Measurements from ENCODE around the gene SLC7A8.

Gene SLC7A8

GRCh38 chr14:23171222-23171975, 12.1 kb downstream of the SLC7A8 start:
- no peaks in the 10 kb centered on the region for H3F3A ChIP-seq (ENCODE audit: control insufficient read depth, insufficient read depth)
- no peaks in the 10 kb centered on the region for H3K9me2 ChIP-seq (replicated peaks; ENCODE audit: control insufficient read depth, low read length)
- no peaks in the 10 kb centered on the region for H3K9me3 ChIP-seq (ENCODE audit: control insufficient read depth, insufficient read depth, low read length)
- H3K4me2 ChIP-seq (ENCODE audit: low read length), result no peak overlapping the region
- H3K4me1 ChIP-seq (ENCODE audit: control insufficient read depth, low read length), result no peaks in the 10 kb centered on the region
- no peak for TF ChIP-seq CTCF (IDR thresholded peaks at IDR 0.05; ENCODE audit: low read depth, low read length, poor library complexity, severe bottlenecking)
- no peak for TF ChIP-seq EZH2phosphoT487 (IDR thresholded peaks at IDR 0.05; ENCODE audit: borderline replicate concordance, low read length)
- H3K27me3 ChIP-seq (ENCODE audit: control insufficient read depth, low read length), result peaks cover 52% of the 10 kb centered on the region
- no peaks in the 10 kb centered on the region for H4K20me1 ChIP-seq (ENCODE audit: control insufficient read depth, insufficient read depth, low read depth, low read length)
- H3K27ac ChIP-seq (ENCODE audit: low read depth, low read length), result no peak overlapping the region
- no peaks in the 10 kb centered on the region for H3K79me2 ChIP-seq (ENCODE audit: control insufficient read depth, low read length)
- no peak overlapping the region for H3K4me3 ChIP-seq (ENCODE audit: low read length)
- no peaks in the 10 kb centered on the region for H3K36me3 ChIP-seq (ENCODE audit: control insufficient read depth, low read length)

- no peak overlapping the region for H3K4me3 ChIP-seq (ENCODE audit: low read length)
- no peaks in the 10 kb centered on the region for H3F3A ChIP-seq (ENCODE audit: control insufficient read depth, insufficient read depth)
- no peak overlapping the region for H3K27ac ChIP-seq (ENCODE audit: low read depth, low read length)
- no peak overlapping the region for H3K4me2 ChIP-seq (ENCODE audit: low read length)
- H3K9me2 ChIP-seq (replicated peaks; ENCODE audit: control insufficient read depth, low read length), result no peaks in the 10 kb centered on the region
- TF ChIP-seq EZH2phosphoT487 (IDR thresholded peaks at IDR 0.05; ENCODE audit: borderline replicate concordance, low read length), result no peak
- TF ChIP-seq CTCF (IDR thresholded peaks at IDR 0.05; ENCODE audit: low read depth, low read length, poor library complexity, severe bottlenecking), result no peak
- H3K9me3 ChIP-seq (ENCODE audit: control insufficient read depth, insufficient read depth, low read length), result no peaks in the 10 kb centered on the region
- peaks cover 40% of the 10 kb centered on the region for H3K27me3 ChIP-seq (ENCODE audit: control insufficient read depth, low read length)
- no peaks in the 10 kb centered on the region for H3K79me2 ChIP-seq (ENCODE audit: control insufficient read depth, low read length)
- no peaks in the 10 kb centered on the region for H3K36me3 ChIP-seq (ENCODE audit: control insufficient read depth, low read length)
- H4K20me1 ChIP-seq (ENCODE audit: control insufficient read depth, insufficient read depth, low read depth, low read length), result no peaks in the 10 kb centered on the region
- no peaks in the 10 kb centered on the region for H3K4me1 ChIP-seq (ENCODE audit: control insufficient read depth, low read length)
Measured at GRCh38 chr14:23169622-23170021, 13.8 kb downstream of the SLC7A8 start.

- Histone ChIP-seq H3K27me3 (ENCODE audit: control insufficient read depth, low read length) (peaks cover 34% of the 10 kb centered on the region), H4K20me1 (ENCODE audit: control insufficient read depth, insufficient read depth, low read depth, low read length) (no peaks in the 10 kb centered on the region), H3K27ac (ENCODE audit: low read depth, low read length) (no peak overlapping the region), H3K79me2 (ENCODE audit: control insufficient read depth, low read length) (no peaks in the 10 kb centered on the region), H3K4me2 (ENCODE audit: low read length) (no peak overlapping the region), H3K4me1 (ENCODE audit: control insufficient read depth, low read length) (no peaks in the 10 kb centered on the region), H3K36me3 (ENCODE audit: control insufficient read depth, low read length) (no peaks in the 10 kb centered on the region), H3F3A (ENCODE audit: control insufficient read depth, insufficient read depth) (no peaks in the 10 kb centered on the region), H3K4me3 (ENCODE audit: low read length) (no peak overlapping the region), H3K9me2 (replicated peaks; ENCODE audit: control insufficient read depth, low read length) (no peaks in the 10 kb centered on the region), H3K9me3 (ENCODE audit: control insufficient read depth, insufficient read depth, low read length) (no peaks in the 10 kb centered on the region)
- TF ChIP-seq CTCF (IDR thresholded peaks at IDR 0.05; ENCODE audit: low read depth, low read length, poor library complexity, severe bottlenecking) (no peak), EZH2phosphoT487 (IDR thresholded peaks at IDR 0.05; ENCODE audit: borderline replicate concordance, low read length) (no peak)
Measured at GRCh38 chr14:23168246-23168645, 15.2 kb downstream of the SLC7A8 start.

All from DOHH2 (cell line).